HUES48 (cell line): ENCODE results near the gene TNK1.

Experiments used
- H3K27ac ChIP-seq: one replicate; pipeline ENCODE4 v1.7.0; 2013; ENCODE audit warnings: low read depth, low read length, inconsistent platforms
- H3K27me3 ChIP-seq: 2 replicates; pipeline ENCODE4 v1.6.1; 2013; ENCODE audit warnings: mild to moderate bottlenecking, low read length; ENCODE audit not compliant: control insufficient read depth, insufficient read depth
- H3K36me3 ChIP-seq: 2 replicates; pipeline ENCODE4 v1.6.1; 2013; ENCODE audit warnings: low read length; ENCODE audit not compliant: control insufficient read depth, insufficient read depth
- H3K4me1 ChIP-seq: 2 replicates; pipeline ENCODE4 v1.6.1; 2013; ENCODE audit warnings: mild to moderate bottlenecking, low read length; ENCODE audit not compliant: control insufficient read depth, insufficient read depth
- H3K4me3 ChIP-seq: 2 replicates; pipeline ENCODE4 v1.5.1; 2013; ENCODE audit warnings: mild to moderate bottlenecking, low read depth, low read length
- H3K9ac ChIP-seq: 2 replicates; pipeline ENCODE4 v1.6.1; 2013; ENCODE audit warnings: mild to moderate bottlenecking, low read depth, low read length, moderate library complexity
- H3K9me3 ChIP-seq: 2 replicates; pipeline ENCODE4 v1.6.1; 2013; ENCODE audit warnings: low read length; ENCODE audit not compliant: control insufficient read depth, insufficient read depth

Gene TNK1

GRCh38 chr17:7437369-7437863, 56.5 kb downstream of the TNK1 start:
- no peaks in the 10 kb centered on the region for H3K36me3 ChIP-seq
- H3K4me3 ChIP-seq = peak overlapping the region; percentile 92
- H3K27me3 ChIP-seq = peaks cover 24% of the 10 kb centered on the region
- no peaks in the 10 kb centered on the region for H3K9me3 ChIP-seq
- no peak overlapping the region for H3K9ac ChIP-seq
- H3K27ac ChIP-seq = no peak overlapping the region
- peaks cover 26% of the 10 kb centered on the region for H3K4me1 ChIP-seq

- H3K27me3 ChIP-seq = peaks cover 24% of the 10 kb centered on the region
- peaks cover 26% of the 10 kb centered on the region for H3K4me1 ChIP-seq
- no peaks in the 10 kb centered on the region for H3K9me3 ChIP-seq
- peak overlapping the region; percentile 92 for H3K4me3 ChIP-seq
- H3K9ac ChIP-seq = no peak overlapping the region
- no peaks in the 10 kb centered on the region for H3K36me3 ChIP-seq
- no peak overlapping the region for H3K27ac ChIP-seq
These were observed 57.2 kb downstream of the TNK1 start for GRCh38 chr17:7437950-7438614.

GRCh38 chr17:7438656-7439460, 58.0 kb downstream of the TNK1 start:
- H3K27ac ChIP-seq = no peak overlapping the region
- peaks cover 26% of the 10 kb centered on the region for H3K4me1 ChIP-seq
- H3K27me3 ChIP-seq = peaks cover 24% of the 10 kb centered on the region
- no peaks in the 10 kb centered on the region for H3K36me3 ChIP-seq
- peak overlapping the region; percentile 92 for H3K4me3 ChIP-seq
- no peaks in the 10 kb centered on the region for H3K9me3 ChIP-seq
- no peak overlapping the region for H3K9ac ChIP-seq
